GM19438 (cell line): ENCODE data around the gene TGDS.
A peak's percentile ranks its signal among the peaks of the same experiment; 100 is the strongest.
"Not testable (repeated sequence)": the region's sequence is repeated elsewhere in the genome, so short reads cannot be mapped to it uniquely, and the experiment has no call there.

Experiments
- ATAC-seq: cut with Tn5 transposase; IDR thresholded peaks from one replicate; pipeline ENCODE4 v1.9.1; 2021; ENCODE audit warnings: low read depth; ENCODE audit not compliant: unreplicated experiment

Gene TGDS, protein sequence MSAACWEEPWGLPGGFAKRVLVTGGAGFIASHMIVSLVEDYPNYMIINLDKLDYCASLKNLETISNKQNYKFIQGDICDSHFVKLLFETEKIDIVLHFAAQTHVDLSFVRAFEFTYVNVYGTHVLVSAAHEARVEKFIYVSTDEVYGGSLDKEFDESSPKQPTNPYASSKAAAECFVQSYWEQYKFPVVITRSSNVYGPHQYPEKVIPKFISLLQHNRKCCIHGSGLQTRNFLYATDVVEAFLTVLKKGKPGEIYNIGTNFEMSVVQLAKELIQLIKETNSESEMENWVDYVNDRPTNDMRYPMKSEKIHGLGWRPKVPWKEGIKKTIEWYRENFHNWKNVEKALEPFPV

DNA sequence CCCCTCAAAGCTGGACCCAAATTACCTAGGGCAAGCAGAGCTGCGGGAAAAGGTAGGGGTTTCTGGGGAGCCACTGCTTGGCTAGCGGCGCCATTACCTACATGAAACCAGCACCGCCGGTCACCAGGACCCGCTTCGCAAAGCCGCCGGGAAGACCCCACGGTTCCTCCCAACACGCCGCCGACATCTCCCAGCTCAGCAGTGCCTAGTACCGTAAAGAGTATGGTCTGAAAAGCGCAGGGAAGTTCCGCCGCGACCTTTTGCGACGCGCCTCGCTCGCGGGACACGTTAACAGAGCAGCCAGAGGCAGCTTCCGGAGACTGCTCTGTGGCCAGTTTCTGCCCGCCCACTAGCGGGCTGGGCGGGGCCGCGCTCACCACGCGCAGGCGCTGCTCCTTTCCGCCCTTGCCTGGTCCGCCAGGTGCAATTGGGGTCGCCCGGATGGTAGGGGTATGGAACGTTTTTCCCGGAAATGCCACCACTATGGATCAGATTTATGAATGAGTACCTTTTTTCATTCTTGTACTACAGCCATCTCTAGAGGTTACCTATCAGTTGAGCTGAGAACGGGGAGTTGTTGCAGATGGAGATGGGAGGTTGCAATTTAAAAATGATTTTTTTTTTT, at the start of gene TGDS:
Gene TGDS, minus strand, starts transcription at position 203 of the 625 bp plus-strand sequence. Its CDS starts 16 bp downstream, at position 187.
- peak; percentile 91 for ATAC-seq

DNA sequence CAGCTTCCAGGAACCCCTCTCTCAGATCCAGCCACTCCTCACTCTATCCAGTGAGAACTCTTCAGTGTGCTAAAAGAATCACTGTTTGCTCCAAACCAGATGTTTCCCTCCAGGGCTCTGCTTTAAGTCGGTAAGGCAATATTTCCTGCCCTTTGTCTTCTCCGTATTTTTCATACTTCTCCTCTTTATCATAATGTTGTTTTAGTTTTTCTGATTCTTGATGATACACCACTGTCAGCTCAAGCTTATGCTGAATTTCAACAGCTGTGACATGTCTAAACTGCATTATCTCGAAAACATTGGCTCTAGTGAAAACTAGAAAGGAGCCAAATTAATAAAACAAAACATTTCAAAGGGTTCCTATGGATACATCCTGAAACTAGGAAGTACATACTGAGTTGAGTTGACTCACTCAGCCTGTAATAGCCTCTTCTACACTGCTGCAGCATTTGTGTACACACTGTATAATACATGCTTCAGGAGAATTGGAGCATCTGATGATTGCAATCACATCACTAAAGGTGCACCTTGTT, 45.5 kb upstream of the TGDS start:
- no peak for ATAC-seq

DNA sequence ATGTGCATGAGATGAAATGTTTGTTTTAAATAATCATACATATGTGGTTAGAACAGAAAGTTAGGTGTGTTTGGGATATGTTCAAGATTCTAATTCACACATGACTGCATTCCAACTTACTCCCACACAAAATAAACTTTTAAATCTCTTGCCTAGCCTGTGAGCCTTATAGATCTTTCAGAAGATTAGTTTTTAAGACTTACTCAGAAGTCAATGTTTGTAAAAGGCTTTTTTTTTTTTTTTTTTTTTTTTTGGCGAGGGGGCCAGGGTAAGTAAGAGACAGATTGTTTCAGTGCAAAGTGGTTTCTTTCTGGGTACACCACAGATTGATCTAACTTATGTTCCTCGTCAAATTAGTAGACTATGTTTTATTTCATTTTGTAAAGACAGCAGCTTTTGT, 44.8 kb upstream of the TGDS start:
- no peak for ATAC-seq

DNA sequence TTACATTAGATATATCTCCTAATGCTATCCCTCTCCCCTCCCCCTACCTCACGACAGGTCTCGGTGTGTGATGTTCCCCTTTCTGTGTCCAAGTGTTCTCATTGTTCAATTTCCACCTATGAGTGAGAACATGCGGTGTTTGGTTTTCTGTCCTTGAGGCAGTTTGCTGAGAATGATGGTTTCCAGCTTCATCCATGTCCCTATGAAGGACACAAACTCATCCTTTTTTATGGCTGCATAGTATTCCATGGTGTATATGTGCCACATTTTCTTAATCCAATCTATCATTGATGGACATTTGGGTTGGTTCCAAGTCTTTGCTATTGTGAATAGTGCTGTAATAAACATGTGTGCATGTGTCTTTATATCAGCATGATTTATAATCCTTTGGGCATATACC, 41.7 kb upstream of the TGDS start:
- ATAC-seq: not testable (repeated sequence)

DNA sequence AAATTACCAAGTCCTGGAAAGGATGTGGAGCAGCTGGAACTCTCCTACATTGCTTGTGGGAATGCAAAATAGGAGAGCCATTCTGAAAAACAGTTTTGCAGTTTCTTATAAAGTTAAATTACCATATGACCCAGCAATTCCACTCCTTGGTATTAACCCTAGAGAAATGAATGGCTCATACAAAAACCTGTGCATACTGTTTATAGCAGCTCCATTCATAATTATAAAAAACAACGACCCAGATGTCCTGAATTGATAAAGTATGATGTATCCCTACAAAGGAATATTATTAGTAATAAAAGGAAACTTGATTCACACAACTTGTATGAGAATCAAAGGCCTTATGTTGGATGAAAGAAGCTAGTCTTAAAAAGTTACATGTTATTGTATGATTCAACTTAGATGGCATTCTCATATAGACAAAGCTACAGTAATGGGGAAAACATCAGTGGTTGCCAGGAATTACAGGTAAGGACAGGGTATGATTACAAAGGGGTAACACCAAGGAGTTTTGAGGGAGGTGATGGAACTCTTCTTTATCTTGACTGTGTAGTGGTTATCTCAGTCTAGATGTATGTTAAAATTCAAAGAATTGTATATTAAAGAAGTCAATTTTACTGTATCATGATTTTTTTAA, 41.1 kb upstream of the TGDS start:
- ATAC-seq: no peak

DNA sequence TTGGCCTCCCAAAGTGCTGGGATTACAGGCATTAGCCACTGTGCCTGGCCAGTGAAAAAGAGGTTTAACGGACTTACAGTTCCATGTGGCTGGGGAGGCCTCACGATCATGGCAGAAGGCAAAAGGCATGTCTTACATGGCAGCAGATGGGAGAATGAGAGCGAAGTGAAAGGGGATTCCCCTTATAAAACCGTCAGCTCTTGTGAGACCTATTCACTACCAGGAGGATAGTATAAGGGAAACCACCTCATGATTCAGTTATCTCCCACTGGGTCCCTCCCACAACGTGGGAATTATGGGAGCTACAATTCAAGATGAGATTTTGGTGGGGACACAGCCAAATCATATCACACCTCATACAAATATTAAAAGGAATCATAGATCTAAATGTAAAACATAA, 40.1 kb upstream of the TGDS start:
- ATAC-seq: not testable (repeated sequence)

DNA sequence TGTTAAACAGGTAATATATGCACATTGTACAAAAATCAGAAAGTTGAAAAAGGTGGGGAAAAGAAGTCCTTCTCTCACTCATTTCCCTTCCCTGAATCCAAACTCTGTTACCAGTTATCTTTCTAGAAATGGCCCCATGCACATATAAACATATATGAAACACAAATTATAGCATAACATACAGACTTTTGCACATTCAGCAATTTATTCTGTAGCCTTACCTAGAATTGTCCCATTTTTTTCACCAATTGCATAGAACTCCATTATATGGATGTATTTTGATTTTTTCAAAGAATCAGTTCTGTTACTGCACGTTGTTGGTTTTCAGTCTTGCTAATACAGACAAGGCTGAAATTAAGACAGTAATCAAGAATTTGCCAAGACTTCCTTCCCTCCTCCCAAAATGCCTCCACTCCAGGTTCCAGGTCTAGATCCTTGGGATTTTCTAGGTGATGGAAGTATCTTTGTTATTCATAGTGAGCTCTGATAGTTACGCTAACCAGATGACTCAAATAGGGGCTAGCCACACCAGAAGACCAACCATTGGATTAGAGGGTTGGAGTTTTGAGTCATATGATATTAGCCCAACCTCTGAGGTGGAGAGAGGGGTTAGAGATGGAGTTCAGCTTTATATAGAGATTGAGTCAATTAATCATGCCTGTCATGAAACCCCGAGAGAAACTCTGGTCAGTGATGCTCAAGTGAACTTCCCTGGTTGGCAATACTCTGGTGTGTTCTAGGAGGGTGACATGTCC, 36.5 kb upstream of the TGDS start:
- no peak for ATAC-seq

DNA sequence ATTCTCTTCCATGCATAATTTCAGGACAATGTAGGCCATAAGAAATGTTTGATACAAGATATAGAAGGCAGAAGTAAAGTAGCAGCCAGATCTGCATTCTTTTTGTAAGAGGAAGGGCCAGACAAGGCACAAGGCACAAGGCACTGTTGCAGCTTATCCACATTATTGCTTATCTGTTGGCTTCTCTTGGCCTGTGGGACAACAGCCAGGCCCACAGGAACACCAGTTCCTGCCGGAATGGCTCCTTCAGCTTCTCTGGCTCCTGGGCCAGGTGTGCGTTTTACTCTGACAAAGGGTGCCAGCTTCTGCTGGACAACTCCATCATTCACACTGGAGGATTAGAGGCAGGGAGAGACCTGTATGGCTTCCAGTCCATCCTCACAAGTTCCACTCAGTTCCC, 34.9 kb upstream of the TGDS start:
- ATAC-seq: no peak

DNA sequence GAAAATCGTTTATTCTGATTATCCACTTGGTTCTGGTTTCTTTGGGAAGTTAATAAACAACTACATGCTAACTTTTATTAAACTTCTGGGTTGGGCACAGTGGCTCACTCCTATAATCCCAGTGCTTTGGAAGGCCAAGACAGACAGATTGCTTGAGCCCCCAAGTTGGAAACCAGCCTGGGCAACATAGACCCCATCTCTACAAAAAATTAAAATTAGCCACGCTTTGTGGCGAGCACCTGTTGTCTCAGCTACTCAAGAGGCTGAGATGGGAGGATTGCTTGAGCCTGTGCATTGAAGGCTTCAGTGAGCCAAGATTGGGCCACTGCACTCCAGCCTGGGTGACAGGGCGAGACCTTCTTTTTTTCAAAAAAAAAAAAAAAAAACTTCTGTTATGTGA, 27.4 kb upstream of the TGDS start:
- no peak for ATAC-seq

DNA sequence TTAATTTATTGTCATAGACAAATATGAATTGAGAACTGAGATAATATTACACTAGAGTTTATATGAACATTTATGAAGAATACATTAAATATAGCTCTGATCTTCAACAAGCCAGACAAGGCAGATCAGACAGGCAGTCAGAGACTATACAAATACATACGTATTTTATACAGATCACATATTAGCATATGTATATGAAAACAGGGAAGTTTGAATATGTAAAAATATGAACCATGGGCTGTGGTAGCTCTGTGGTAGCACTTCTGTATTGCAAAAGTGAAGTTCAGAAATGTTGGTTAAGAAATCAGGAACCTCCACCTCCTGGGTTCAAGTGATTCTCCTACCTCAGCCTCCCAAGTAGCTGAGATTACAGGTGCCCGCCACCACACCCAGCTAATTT, 26.4 kb upstream of the TGDS start:
- ATAC-seq: no peak

DNA sequence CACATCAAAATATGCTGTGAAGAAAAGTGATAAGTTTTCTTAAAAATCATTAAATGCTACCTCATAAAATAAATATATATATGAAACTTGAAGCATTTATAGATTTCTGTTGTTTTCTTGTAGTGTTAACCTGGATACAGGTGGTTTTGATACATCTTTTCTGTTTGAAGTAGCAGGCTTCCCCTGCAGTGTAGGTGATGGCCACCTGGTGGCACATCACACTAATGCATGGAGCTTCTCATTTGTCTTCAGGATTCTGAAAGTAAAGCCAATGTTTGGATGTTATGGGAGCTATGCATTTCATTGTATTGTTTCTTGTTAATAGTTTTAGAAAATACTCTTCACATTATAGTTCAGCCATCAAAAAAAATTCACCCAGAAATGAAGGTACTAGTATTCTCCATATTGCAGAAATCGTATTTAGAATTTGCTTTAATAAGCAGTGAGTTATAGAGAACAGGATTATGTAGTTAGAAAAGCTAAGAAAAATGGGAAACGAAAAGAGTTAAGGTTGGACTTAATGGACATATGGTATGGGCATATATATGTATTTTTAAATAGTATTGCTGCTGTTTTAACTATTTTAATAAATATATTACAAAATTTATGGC, 24.4 kb upstream of the TGDS start:
- ATAC-seq: no peak

DNA sequence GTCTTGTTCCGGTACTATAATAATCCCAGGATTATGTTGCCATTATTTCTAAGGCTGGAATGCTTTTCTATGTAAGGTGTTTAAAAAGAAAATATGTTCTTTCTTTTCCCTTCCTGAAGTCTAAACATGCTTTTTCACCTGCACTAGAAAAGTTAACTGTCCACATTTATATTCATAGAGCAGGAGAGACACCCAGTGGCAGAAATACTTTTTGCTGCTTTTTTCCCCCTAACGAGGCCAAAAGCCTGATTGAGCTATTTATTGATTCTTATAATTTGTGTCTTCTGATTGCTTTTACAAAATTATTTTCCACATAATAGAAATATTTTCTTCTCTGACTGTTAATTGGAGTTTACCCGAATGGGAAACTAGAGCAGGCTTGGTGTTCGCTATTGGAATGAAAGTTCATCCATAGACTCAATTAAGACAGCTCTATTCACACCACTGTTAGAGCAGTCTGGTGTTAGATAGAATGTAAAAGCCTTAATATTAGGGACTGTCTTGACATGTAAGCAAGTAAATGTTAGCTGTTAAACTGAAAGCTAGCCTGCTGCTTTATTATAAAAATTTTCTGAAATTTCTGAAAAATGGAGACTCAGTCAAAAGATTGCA, 21.5 kb upstream of the TGDS start:
- ATAC-seq: no peak

DNA sequence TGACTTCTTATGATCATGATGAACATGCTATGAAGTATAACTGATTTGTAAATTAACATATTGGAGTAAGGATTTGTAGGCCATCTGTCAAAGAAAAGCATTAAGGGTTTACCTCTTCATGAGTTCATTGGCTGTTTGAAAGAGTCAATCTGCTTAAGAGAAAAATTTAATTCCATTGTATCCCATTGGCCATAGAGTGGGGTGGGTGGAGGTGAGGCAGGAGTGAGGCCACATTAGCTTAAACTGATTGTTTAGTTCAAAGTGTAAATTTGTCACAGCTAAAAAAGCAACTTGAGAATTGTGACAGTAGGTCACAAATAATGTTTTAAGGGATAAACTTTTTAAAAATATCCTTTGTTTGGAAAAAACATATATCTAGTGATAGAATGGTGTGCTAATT, 17.1 kb upstream of the TGDS start:
- no peak for ATAC-seq

DNA sequence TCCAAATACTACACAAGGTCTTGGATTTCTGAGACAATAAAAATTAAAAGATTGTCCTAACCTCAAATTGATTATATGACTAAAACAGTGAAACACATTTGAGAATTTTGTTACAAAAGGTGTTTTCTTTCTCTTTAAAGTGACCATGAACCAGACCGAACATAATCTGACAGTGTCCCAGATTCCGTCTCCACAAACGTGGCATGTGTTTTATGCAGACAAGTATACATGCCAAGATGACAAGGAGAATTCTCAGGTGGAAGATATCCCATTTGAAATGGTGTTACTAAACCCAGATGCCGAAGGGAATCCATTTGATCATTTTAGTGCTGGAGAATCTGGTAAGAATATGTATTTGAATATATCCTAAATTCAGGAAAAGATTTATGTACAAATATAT, 16.1 kb upstream of the TGDS start:
- ATAC-seq: no peak

DNA sequence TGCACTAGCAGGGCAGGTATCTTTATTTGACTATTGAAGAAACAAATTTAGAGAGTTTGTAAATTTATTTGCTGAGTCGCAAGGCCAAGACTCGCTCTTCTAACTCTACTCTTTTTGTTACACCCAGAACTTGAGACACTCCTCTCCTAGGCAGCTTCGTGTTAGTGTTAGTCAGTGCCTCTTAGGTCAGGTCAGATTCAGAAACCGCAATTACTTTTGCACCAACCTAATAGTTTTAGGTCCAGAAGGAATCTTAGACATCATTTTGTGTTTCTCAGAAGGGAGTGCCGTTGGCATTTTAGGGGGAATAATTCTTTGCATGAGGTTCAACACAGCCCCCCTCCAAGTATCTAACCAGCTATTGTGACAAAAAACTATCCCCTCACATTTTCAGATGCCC, 14.5 kb upstream of the TGDS start:
- no peak for ATAC-seq

DNA sequence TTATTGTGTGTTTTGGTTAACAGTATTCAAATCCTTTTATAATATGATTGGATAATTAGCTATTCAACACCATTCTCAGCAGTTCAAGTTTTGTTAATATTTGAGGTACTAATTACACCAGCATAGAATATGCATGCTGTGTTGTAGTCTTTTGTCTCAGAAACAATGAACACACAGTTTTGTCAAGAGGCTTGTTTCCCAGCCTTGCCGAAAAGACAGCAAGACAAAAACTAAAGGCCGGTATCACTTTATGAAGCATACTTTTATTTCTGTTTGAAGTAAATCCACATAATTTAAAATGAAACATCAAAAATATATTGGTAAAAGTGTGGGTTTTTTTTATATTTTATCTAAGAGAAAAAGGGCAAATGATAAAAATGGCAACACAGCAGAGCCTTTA, 13.2 kb upstream of the TGDS start:
- no peak for ATAC-seq

DNA sequence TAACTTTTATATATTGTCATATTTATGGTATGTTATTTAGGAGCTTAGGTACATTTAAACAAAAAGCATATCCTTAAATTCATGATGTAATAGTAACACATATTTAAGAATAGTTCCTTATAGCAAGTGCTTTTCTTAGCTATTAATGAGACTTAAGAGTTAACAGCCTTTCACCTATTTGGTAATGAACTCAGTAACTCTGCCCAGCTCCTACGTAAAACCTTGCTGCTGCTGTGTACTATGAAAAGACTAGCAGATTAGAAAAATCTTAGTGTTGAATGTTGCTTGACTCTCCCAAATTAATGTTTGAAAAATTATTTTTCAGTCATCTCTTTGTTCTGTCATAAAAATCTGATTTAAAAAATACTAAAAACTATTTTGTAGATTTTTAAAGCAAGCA, 12.6 kb upstream of the TGDS start:
- no peak for ATAC-seq

DNA sequence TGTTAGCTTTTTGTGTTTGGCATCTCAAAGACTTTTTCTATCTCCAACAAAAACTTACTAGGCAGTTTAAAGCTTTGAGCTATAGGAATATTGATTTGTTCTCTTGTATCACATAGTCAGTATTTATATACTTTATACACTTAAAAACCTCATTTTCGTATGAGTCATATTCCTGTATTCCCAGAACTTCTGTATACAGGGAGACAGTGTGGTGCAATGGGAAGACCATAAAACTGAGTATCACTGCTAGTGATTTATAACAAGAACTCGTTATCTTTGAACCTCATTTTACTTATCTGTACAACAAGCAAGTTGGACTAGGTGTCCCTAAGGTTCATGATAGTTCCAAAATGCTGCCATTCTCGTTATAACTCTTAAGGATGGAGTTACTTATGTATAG, 12.0 kb upstream of the TGDS start:
- ATAC-seq: no peak

DNA sequence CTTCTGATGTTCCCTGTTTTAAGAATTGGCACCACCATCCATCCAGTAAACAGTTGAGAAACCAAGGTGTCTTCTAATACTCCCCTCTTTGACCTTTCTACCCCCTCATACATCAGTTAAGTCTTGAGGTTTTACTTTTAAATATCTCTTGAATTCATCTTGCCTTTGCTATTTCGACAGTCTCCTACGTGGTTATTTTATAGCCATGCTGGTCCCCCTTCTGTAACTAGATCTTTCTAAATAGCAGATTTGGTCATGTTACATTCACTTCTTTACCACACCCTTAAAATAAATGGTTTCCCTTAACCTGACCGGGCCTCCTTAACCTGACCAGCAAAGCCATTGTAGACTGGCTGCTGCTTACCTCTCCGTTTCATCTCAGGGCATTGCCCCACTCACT, 11.1 kb upstream of the TGDS start:
- no peak for ATAC-seq

DNA sequence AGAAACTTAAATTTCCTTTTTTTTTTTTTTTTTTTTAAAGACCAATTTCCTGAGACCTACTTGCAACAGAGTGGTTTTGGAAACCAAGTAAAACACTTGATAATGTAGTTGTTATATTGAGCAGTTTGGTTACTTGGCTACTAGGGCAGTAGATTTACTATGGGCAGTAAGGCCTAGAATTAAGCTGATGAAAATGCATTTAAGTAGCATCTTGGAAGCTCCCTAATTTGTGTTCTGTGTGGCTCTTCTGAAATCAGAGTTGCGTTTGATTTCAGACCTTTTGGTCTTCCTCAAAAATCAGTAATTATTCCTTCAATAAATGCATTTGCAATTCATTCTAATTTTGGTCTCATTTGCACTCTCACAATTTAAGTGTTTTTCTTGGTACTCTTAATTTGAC, 6.5 kb upstream of the TGDS start:
- no peak for ATAC-seq
